ENCODE results near the gene CCDC88C.
A peak's percentile ranks its signal among the peaks of the same experiment; 100 is the strongest.

CCDC88C gene

DNA sequence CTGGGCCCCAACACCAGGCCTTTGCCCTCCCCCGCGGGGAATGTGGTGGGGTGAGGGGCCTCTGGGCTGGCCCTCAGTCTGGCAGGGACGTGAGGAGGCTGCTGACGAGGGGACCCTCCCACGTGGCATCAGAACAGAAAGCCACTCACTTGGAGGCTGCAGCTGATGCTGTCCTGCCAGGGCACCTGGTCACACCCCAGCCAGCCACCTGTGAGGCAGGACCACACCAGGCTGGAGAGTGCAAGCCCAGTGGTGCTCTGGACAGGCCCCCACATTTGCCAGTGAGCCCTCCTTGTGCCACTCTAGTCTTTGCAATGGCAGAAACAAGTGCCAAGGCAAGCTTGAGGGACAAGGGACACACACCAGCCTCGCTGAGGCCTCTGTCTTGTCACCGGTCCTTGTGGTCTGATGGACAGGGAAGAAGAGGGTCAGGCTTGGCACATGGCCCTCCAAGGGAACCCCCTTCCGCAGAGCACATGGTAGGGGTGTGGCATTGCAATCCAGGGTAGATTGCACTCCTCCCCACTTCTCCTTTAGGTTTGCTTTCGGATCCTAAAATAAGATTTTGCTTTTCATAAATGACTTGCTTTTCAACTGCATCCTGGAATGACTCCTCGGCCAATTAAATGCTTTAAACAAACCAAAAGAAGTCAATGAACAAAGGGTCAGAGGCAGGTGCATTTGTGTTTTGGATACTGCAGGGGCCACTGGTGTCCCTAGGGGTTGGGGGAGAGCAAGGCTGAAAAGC, 53.7 kb downstream of the CCDC88C start:
- no peak for DNase-seq

DNA sequence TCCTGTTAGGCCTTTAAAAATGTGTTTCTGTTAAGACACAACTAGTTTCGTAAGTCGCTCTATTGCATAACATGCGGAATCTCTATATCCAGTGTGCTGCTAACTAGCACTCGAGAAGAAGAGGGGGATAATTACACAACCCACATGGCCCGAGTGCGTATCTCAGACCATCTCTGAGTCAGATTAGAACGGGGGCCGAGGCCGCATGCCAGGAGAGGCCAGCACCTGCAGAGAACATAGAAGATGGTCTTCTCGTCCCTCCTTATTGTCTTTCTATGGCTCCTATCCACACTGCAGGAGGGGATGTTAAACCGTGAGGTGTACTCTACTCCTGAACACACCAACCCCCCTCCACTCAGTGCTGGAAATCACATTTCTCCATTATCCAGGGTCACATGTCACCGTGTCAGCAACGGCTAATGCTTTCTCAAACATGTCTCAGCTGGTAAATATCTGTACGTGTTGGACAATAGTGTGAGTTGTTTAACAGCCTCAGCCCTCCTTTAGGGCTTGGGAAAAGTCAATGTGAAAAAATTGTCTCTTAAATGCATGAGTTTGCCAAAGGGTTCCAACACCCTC, 56.3 kb downstream of the CCDC88C start:
- no peak for DNase-seq

DNA sequence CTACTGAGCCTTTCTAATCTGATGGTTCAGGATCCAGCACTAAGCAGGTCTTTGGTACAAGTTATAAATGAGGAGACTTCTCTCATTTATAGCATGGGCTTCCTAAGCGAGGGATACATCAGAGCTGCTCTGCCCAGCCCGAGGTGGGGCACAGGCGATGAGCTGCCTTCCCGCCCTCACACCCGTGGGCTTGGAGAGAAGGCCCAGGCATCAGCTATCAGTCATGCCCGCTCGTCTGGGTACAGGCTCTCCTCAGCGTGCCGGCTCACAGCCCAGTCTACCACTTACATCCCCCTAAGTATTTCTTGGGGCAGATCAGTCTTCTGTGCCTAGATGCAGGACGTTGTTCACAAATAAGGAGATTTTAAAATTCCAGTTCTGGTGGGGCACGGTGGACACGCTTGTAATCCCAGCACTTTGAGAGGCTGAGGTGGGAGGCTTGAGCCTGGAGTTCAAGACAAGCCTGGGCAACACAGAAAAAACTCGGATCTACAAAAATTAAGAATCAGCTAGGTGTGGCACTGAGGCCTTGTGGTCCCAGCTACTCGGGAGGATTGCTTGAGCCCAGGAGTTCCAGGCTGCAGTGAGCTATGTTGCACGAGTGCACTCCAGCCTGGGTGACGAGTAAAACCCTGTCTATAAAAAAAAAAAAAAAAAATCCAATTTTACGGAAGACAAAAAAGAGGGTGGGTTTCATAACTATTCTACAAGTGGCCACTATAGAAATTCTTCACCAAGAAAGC, 57.0 kb downstream of the CCDC88C start:
- DNase-seq = no peak

DNA sequence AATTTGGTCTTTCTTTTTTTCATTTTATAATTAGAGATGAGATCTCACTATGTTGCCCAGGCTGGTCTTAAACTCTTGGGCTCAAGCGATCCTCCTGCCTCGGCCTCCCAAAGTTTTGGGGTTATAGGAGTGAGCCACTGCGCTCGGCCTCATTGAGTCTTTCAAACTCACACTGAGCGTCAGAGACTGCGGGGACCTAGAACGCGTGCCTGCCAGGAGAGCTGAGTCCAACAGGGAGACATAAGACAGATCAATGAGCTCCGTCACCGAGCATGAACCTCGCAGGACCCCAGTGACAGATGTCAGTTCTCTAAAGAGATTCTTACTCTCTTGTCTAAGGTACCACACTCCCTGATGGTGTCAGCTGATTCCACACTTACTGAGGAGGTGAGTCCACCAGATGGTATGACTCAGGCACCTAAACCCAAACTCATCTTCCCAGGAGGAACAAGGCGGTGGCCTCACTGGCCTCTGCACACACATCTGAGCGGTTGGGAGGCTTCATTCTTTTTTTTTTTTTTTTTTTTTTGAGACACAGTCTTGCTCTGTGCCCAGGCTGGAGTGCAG, 58.9 kb downstream of the CCDC88C start:
- DNase-seq = no peak

DNA sequence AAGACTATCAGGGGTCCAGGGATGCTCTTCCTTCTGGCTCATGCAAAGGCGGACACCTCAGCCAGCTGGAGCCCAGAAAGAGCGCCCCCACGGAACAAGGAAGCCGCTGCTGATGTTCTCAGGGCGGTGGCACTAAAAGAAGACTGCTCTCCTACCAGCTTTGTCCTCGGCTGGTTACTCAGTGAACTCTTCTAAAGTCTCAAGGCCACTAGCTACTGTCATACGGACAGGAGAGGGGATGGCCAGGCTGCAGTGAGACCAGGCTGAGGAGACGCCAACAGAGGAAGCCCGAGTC, 59.6 kb downstream of the CCDC88C start:
- DNase-seq = no peak

DNA sequence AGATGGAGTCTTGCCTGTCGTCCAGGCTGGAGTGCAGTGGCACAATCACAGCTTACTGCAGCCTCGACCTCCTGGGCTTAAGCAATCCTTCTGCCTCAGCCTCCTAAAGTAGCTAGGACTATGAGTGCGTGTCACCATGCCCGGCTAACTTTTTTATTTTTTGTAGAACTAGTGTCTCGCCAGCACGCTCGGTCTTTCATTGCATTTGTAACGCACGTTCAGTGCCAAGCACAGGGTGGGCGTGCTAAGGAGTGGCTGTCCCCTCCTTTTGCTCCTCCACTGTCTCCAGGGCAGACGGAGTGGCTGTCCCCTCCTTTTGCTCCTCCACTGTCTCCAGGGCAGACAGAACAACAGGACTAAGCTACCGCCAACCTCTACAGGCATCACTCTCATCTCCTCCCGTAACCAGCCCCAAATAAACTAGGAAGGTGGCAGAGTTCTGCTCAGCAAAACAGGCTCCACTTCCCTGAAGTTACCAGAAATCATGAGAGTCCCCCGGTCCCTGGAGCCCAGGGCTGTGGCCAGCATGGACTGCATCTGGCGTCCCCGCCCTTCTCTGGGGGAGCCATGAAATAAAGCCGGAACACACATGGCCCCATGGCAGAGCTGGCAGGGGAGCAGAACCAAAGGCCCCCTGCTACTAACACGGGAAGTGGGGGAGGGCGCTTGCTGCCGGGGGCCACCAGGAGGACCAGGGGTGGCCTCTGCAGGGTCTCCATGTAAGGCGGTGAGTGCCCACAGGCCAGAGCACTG, 60.2 kb downstream of the CCDC88C start:
- no peak for DNase-seq

DNA sequence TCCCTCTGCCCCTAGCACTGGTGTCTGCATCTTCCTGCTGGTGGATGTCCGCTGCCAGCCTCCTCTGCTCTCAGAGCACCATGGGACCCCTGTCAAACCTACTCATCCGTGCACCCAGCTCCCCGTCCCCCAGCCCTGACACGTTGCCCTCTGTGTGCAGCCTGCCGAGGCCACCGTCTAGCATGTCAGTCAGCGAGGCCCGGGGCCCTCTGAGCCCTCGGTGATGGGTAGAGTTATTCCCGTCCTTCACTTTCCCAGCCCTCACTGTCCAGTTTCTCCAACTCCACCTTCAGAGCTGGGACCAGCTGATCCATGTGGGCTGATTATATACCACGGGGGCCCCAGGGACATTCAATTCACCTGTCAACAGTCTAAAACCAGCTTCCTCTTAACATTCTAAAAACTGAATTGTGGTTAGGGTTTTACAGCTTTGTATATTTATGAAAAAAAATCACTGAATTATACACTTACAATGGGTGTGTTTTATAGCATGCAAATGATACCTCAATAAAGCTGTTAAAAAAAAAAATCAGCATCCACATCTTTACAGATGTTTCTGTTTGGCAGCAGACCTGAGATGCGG, 61.3 kb downstream of the CCDC88C start:
- no peak for DNase-seq

DNA sequence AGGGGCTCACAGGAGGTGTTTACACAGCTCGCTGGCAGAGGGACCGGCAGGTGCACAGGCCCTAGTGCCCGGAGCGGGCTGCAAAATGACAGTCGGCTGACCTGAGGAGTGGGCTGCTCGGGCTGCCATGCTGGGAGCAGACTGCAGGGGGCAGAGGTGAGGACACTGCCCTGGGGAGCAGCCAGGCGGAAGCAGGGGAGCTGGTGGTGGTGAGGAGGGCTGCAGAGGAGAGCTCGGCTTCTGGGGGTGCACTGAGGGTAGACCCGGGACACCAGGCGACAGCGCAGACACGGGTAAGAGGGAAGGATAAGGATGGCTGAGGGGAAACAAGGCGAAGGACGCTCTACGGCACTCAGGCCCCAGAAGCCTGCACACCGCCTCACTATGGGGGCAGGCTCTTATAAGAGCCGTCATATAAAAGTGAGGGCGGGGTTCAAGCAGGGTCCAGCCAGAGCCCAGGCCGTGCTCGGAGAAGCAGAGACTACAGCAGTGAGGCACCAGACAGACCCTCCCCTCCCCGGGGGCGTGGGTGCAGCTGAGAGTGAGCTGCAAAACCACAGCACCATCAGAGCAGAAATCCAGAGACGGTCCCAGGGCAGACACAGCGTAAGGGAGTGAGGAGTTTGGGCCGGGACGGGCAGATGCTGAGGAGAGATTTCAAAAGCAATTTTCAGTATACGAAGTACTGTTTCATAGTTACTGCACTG, 62.5 kb downstream of the CCDC88C start:
- DNase-seq = no peak

DNA sequence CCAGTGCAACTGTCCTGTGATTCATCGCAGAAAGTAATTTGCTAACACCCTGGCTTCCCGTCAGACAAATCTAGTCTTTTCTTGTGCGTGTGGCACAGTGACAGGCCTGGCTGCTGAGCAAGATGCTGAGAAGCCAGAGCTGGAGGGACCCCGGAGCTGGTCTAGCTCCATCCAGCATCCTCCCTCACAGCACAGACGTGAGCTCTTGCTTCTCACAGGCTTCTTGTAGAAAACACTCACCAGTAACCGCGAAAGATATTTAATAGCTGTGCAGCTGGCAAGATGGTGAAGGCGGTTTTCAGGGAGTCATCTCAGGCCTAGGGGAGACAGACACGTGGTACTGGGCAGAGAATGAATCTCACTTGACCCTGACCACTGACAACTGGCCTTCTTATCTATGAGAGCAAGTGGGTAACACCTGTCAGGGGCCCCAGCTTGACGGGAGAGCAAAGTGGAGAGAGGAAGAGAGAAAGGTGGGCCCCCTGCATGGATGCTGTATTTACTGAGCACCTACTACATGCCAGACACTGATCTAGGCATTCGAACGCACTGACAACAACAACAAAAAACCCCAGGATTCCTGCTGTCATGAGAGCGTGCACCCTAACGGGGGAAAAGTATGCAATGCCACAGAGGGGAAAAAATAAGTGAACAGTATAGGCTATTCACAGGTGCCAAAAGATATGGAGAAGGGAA, 63.3 kb downstream of the CCDC88C start:
- DNase-seq = no peak

DNA sequence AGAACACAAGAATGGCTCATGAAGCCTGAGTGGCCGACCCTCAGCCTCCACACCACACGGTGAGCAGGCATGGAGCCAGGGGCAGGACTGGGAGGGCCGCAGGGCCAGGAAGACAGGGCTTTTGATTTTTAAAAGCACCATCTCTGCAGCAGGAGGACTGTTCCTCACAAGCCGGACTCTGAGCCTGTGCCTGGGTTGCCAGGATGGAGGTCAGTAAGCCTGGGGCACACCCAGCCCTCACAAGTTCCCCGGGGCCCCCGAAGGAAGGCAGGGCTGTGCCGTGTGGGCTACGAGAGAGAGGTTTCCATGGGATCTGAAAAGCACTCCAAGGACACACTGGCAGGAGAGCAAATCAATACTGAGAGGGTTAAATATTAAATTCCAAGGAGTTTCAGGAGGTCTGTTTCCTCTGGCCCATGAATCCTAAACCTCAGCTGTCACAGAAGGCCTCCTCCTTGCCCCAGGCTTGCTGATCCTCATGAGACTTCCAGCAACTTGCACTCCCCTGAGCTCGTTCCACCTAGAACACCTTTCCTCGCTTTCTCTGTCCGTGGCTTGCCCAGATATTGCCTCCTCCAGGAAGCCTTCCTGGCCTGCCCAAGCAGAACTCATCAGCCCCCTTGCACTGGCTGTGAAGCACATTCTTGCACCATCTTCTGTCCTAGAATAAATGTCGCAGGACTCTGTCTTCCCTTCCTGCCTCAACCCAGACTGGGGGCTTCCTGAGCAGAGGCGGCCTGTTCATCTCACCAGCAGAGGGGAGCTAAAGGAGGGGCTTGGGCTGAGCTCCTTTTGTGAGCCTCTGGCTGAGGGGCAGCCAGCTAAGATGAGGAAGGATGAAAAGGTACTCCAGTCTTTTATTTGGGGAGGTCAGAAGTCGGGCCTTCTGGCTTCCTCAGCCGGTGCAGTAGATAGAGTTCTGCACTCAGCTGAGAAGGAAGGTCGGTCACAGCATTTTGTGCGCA, 64.6 kb downstream of the CCDC88C start:
- no peak for DNase-seq

DNA sequence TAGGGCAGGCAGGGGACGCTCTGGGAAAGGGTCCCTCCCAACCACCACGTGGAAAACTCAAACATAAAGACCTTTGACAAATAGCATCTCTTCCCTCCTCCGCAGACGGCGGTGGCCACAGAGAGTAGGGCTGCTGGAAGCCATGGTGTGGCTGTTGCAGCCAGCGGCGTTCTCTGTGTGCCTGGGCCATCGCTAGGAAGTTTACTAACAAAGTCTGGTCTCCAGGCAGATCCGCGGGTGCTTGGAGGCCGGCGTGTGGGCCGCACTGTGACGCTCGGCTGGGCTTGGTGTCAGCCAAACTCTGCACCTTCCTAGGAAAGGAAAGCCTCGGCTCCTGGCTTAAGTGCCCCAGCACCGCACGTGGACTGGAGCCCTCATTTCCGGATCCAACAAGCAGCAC, 65.6 kb downstream of the CCDC88C start:
- no peak for DNase-seq

DNA sequence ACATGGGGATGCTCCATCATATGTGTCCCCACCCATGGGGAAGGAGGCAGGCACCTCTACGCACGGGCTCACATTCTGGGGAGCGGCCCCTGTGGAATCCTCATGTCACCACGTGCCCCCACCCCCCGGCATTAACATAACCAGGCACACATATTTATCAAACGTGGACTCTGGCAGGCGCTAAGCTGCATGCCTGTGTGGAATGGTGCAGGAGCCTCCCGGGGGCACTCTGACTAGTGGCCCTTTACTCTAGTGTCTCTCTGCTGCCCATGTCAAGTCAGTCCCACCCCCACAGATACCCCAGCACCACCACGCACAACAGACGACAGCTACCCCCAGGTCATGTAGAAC, 66.1 kb downstream of the CCDC88C start:
- no peak for DNase-seq

DNA sequence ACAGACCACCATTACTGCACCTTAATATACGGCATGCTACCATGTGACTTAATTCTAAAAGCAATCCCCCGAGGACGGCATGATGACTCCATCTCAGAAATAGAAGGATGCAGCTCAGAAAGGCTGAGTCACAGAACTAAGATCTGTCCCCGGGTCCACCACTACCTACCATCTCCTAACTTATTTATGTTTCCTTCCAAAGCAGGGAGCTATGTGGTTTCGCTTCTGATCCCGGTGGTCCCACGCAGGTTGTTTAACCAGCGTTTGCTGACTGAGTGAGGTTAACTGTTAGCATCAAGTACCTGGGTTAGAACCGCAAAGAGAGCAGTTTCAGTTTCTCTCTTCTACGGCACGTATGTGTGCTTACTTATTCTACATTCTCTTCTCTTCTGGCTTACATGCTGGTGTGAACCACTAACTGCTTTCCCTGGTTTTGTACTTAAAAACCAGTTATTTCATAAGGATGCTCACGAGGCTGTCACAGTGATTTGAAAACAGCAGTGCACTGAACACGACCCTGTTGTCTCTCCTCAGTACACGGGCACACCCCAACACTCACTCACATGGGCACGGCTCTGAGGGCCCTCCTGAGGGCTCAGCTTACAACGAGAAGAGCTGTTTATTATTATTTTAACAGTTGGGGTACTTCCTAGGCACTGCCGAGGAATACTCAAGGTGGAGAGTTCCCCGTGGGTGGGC, 66.7 kb downstream of the CCDC88C start:
- no peak for DNase-seq

DNA sequence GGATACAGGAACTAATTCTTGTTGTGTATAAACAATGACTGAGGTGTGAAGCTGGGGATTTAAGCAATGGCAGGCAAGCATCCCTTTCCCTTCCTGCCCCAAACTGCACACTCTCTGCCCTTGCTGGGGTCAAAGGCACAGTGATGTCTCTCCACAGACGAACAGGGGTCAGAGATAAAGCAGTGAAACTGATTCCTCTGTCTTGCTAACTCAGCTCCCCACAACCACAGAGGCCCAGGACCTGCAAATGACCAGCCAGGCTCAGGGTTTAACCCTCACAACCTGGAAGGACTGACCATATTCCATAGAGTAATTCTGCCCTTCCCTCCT, 67.2 kb downstream of the CCDC88C start:
- no peak for DNase-seq

DNA sequence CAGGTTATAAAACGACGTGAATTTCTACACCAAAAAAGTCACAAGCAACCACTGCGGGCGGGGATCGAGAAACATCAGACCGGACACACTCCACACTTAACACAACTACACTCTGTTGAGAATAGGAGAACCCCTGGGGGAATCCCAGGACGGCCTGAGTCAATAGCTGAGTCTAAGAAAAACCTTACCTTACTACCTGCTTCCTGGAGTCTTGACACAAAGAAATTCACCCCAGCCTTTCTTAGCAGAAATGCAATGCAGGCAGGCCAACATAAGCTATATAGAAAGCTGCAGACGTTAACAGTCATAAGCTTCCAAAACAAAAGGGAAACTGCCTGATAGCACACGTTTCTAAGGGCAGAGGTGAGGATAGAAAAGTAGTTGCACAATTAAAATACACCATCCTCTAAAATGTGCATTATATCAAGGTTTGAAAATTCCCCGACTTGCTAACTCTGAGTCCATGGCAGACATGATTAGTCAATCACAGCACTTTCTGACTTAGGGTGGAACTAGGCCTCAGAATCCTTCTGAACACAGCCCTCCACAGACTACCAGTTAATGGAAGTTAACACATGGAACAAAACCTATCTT, 68.0 kb downstream of the CCDC88C start:
- DNase-seq = peak; percentile 54

DNA sequence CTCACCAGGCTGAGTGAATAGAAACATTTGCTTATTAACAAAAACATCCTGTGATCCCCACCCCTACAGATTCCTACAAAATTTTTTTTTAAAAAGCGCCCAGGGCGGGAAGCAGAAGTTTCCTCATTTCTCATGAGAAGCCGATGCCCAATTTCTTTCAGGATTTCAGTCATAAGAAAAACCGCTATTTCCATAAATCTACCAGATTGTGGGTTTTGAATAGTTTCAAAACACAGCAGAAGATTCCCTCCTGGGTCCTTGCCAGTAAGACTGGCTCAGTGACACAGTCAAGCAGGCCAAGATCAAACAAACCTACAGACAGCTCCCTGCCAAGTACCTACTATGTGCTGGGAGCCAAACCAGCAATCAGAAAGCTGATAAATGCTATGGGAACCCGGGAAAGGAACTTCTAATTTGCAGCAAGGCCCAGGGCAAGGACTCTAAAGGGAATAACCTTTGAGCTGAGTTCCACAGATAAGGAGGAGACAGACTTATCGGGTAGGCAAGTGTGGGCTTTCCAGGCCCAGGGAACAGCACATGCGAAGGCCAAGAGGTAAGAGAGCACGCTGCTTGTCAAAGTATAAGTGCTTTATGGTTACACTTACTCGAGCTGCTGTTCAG, 68.7 kb downstream of the CCDC88C start:
- no peak for DNase-seq

DNA sequence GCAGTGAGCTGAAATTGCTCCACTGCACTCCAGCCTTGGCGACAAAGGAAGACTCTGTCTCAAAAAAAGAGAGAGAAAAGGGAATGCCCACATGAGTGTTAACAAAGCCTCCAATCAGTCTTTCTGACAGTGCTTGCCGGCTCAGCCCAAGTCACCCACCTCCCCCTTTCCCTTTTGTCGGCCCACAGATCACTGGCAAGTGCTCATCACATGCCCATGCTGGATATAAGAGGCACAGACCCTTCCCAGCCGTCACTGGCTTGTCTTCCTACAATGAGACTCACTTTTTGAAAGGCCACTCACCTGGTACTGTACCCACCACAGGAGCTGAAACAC, 70.8 kb downstream of the CCDC88C start:
- DNase-seq = no peak

DNA sequence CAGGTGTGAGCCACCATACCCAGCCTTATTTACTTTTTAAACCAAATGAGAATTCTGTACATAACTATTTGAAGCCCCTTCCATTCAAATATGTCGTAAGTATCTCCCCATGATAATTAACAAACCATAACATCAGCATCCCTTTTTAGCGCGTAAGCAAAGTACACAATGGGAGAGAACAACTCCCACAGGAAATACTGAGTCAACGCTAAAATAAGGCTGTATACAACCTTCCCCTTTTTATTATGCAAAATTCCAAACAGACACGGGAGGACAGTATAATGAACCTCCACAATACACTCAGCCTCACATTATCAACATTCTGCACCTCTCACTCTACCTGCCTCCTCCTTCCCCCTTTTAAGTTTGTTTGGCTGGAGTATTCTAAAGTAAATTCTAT, 73.5 kb downstream of the CCDC88C start:
- DNase-seq = no peak

DNA sequence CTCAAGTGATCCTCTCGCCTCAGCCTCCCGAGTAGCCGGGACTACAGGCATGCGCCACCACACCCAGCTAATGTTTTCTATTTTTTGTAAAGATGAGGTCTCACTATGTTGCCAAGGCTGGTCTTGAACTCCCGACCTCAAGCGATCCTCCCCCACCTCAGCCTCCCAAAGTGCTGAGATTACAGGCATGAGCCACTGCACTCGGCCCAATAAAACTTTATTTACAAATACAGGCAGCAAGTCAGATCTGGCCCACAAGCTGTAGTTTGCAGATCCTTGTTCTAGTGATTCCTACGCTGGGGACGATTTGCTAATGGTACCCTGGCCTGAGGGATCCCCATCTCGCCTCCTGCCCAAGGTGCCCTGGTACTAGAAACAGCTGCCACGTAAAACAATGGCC, 74.6 kb downstream of the CCDC88C start:
- DNase-seq = no peak

Measured in T-helper 9 cell (primary cell).